Body of pancreas (tissue), 4 donors: ENCODE data around the gene TAS1R3. TPM values are rescaled to one million over a fixed set of nuclear protein-coding genes. Genes with fewer than 3 reads are reported as not detected.

ENCODE experiments used
- ATAC-seq: fragments of 150-250 bp; one replicate; pipeline ENCODE4 v1.9.1; 2016
- DNase-seq, 4 donors: peaks; one replicate each; pipeline ENCODE4 v3.0.0-alpha.2; 2019
- H3K27ac ChIP-seq, 4 donors: fragments of 200-600 bp; sonication (generic); 1 replicate in 3 of 4; 2 replicates in 1 of 4; pipeline versions ENCODE4 v1.5.1 to v1.6.1; 2016 to 2019; ENCODE audit warnings: mild to moderate bottlenecking in 1 of 4, mixed read lengths in 1 of 4, moderate library complexity in 1 of 4
- H3K27me3 ChIP-seq, 2 donors: fragments of 200-600 bp; sonication (generic); one replicate each; pipeline ENCODE4 v1.6.0; 2016; ENCODE audit warnings: mild to moderate bottlenecking in 1 of 2
- H3K36me3 ChIP-seq, 2 donors: fragments of 200-600 bp; sonication (generic); replicated peaks in 1 of 2; 2 replicates each; pipeline ENCODE4 v1.5.1; 2016; ENCODE audit warnings: low read depth in 2 of 2; ENCODE audit not compliant: insufficient read depth in 1 of 2
- H3K4me1 ChIP-seq: fragments of 200-600 bp; sonication (generic); one replicate; pipeline ENCODE4 v1.6.0; 2016
- H3K4me3 ChIP-seq, 2 donors: fragments of 200-600 bp; sonication (generic); 1 replicate in 1 of 2; 2 replicates in 1 of 2; pipeline ENCODE4 v1.5.1; 2016 to 2019
- H3K9me3 ChIP-seq, 3 donors: fragments of 200-600 bp; sonication (generic); 1 replicate in 2 of 3; 2 replicates in 1 of 3; pipeline ENCODE4 v1.5.1; 2016
- POLR2A ChIP-seq, 3 donors: fragments of 450-650 bp; IDR thresholded peaks; one replicate each; pipeline ENCODE4 v1.6.1; 2016; ENCODE audit warnings: antibody characterized with exemption in 3 of 3, mild to moderate bottlenecking in 2 of 3
- WGBS, 2 donors: methylation state at CpG; one replicate each; pipeline ENCODE4 v1.1.5; 2017; 5-methylcytosine and 5-hydroxymethylcytosine counted together
- intact Hi-C: fragments of 100-400 bp; cut with DNase I; formaldehyde crosslinking; loops from one replicate; pipeline ENCODE4 v1.15.1; 2023
- total RNA-seq, 2 donors: library from RNA; depleted of rRNA; stranded (reverse); fragments of >200 nt; gene quantifications; one replicate each; pipeline ENCODE4 v1.1.0, GENCODE V29; 2016
- TF ChIP-seq, protein P1 (sequence below), 7 experiments: fragments of 450-650 bp in 4 of 7; fragments of 200-600 bp in 3 of 7; sonication (generic) in 3 of 7; IDR thresholded peaks; one replicate each; pipeline ENCODE4 v1.5.1; 2016 to 2019; ENCODE audit warnings: antibody characterized with exemption in 7 of 7

TAS1R3 gene
- total RNA-seq, 2 donors from 2014 or later = 0.26 TPM; not detected in 1

DNA sequence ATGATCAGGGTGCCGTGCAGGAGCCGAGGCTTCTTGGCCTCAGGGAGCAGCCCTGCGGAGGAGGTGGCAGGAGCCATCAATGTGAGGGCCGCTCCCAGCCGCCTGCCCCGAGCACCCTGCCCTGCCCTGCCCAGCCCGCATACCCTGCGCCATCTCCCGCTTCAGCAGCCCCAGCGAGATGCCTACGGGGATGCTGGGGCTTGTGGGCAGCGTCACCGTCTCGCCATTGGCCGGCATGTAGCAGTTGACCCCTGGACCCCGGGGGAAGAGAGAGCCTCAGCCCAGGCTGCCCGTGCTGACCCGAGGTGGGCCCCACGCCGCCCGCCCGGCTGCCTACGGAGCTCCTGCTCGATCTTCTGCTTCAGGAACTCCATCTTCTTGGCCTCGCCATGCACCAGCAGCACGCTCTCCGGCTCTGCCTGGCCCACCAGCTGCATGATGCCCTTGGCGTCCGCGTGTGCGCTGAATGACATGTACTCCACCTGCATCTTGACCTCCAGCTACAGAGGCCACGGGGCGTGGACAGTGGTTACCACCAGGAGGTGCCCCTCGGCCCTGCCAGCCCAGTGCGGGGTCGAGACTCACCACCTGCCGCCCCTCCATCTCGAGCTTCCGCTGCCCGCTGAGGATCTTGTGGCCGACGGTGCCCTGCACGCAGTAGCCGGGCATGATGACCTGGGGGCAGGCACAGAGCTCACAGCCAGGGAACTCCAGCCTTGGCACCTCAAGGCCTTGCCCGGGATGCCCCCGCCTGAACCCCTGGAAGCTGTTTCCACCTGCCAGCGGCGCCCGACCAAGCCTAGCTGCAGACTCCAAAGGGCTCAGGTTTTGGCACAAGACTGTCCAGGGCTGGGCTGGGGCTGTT lies 18.4 kb upstream of the TAS1R3 start:
- H3K9me3 ChIP-seq = no peaks in the 10 kb centered on the region
- peaks cover 22% of the 10 kb centered on the region for H3K4me1 ChIP-seq
- TF ChIP-seq POLR2A (IDR thresholded peaks at IDR 0.05) = no peak
- TF ChIP-seq, protein P1, sequence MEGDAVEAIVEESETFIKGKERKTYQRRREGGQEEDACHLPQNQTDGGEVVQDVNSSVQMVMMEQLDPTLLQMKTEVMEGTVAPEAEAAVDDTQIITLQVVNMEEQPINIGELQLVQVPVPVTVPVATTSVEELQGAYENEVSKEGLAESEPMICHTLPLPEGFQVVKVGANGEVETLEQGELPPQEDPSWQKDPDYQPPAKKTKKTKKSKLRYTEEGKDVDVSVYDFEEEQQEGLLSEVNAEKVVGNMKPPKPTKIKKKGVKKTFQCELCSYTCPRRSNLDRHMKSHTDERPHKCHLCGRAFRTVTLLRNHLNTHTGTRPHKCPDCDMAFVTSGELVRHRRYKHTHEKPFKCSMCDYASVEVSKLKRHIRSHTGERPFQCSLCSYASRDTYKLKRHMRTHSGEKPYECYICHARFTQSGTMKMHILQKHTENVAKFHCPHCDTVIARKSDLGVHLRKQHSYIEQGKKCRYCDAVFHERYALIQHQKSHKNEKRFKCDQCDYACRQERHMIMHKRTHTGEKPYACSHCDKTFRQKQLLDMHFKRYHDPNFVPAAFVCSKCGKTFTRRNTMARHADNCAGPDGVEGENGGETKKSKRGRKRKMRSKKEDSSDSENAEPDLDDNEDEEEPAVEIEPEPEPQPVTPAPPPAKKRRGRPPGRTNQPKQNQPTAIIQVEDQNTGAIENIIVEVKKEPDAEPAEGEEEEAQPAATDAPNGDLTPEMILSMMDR (IDR thresholded peaks at IDR 0.05) = no peak
- WGBS, 2 donors = 91 to 92% methylated on average over 31 to 42 of the region's 49 CpGs
- H3K4me3 ChIP-seq = no peak overlapping the region
- DNase-seq (no peak), ATAC-seq (no peak)
- H3K36me3 ChIP-seq = peaks cover 9 to 32% of the 10 kb centered on the region in 2 donors
- no peak overlapping the region for H3K27ac ChIP-seq
- no peaks in the 10 kb centered on the region for H3K27me3 ChIP-seq
- intact Hi-C loops = no loop called here

DNA sequence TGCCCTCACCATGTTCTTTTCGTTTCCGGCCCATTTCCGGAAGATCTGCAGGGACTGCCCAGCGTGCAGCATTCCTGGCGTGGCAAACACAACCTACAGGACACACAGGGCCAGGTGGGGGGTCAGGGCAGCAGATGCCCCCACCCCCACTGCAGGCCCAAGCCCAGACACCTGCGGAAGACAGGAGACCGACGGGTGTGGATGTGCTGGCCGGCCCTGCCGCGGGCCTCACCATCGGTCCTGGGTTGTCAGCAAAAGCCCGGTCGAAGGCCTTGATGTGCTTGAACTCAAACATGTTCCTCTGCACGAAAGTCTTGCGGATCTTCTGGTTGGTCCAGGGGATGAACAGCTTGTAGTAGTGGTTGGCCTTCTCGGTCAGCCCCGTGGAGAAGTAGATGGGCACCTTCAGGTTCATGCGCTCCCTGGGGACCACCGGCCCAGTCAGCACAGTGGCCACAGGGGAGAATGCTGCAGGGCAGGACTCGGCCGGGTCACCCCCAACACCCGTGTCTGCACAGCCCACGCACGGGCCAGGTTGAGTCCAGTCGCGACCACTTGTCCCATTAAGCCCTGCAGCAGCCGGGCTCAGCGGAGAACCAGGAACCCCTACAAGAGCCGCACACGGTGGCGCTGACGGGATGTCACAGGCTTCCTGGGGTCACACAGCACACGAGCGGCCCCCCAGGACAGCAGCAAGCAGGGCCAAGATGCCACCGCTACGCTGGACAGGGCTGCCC lies 17.4 kb upstream of the TAS1R3 start:
- Histone ChIP-seq H3K27me3 (no peaks in the 10 kb centered on the region), H3K4me1 (peaks cover 32% of the 10 kb centered on the region), H3K36me3 (peaks cover 9 to 32% of the 10 kb centered on the region in 2 donors), H3K27ac (no peak overlapping the region), H3K9me3 (no peaks in the 10 kb centered on the region), H3K4me3 (no peak overlapping the region)
- DNase-seq (no peak), ATAC-seq (no peak)
- TF ChIP-seq POLR2A (IDR thresholded peaks at IDR 0.05) = no peak
- TF ChIP-seq, protein P1 (IDR thresholded peaks at IDR 0.05) = no peak
- intact Hi-C loops = no loop called here
- WGBS, 2 donors = 91 to 93% methylated on average over 15 to 37 of the region's 37 CpGs

DNA sequence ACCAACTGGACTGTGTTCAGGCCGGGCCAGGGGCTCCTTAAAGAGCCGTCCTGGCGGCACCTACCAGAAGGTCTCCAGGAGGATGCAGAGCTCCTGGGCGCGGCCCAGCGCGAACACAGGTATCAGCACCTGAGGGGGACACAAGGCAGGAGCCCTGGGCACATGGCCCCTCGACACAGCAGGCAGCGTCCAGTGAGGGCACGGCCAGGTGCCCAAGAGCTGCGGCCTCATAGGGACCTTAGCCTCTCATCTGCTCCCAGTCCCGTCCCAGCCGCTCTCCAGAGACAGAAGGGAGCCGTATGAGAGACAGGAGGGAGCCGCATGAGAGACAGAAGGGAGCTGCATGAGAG lies 16.9 kb upstream of the TAS1R3 start:
- peaks cover 34% of the 10 kb centered on the region for H3K4me1 ChIP-seq
- intact Hi-C loops = no loop called here
- 79 to 85% methylated on average over 3 to 10 of the region's 15 CpGs for WGBS, 2 donors
- H3K27me3 ChIP-seq = no peaks in the 10 kb centered on the region
- ATAC-seq (no peak), DNase-seq (no peak)
- no peak for TF ChIP-seq POLR2A (IDR thresholded peaks at IDR 0.05)
- TF ChIP-seq, protein P1 (IDR thresholded peaks at IDR 0.05) = no peak
- H3K27ac ChIP-seq = no peak overlapping the region
- H3K36me3 ChIP-seq = peaks cover 9 to 32% of the 10 kb centered on the region in 2 donors
- H3K4me3 ChIP-seq = no peak overlapping the region
- H3K9me3 ChIP-seq = no peaks in the 10 kb centered on the region

DNA sequence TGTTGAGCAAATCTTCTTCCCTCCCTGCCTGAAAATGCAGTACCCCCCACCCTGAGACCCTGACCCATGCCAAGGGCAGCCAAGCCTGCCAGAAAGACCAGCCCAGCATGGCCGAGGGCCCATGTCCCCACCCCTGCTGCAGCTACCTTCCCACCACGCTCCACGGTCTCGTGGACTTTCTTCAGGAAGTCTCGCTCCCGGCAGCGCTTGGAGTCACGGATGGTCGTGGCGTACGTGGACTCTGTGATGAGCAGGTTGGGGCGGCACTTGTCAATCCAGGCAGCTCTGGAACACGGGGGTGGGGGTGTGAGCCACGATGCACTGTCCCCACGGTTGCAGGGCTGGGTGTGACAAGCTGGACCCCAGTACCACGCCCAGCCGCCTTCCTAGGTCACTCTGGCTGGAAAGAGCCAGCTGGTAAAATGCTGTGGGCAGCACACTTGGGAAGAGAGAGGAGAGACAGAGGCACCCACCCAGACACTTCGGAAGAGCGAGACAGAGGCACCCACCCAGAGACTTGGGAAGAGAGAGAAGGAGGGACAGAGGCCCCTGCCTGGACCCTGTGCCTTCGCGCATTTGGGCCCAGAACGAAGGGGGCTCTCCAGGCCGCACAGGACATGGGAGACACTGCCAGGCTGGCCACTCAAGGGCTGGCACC lies 16.3 kb upstream of the TAS1R3 start:
- ATAC-seq (no peak), DNase-seq (no peak)
- TF ChIP-seq, protein P1 (IDR thresholded peaks at IDR 0.05) = no peak
- TF ChIP-seq POLR2A (IDR thresholded peaks at IDR 0.05) = no peak
- Histone ChIP-seq H3K4me1 (peaks cover 28% of the 10 kb centered on the region), H3K36me3 (peaks cover 9 to 32% of the 10 kb centered on the region in 2 donors), H3K27me3 (no peaks in the 10 kb centered on the region), H3K4me3 (no peak overlapping the region), H3K9me3 (no peaks in the 10 kb centered on the region), H3K27ac (no peak overlapping the region)
- intact Hi-C loops = no loop called here
- WGBS, 2 donors = 89 to 92% methylated on average over 15 to 23 of the region's 23 CpGs
